ENCODE results near the gene GUCA2A.

DNA sequence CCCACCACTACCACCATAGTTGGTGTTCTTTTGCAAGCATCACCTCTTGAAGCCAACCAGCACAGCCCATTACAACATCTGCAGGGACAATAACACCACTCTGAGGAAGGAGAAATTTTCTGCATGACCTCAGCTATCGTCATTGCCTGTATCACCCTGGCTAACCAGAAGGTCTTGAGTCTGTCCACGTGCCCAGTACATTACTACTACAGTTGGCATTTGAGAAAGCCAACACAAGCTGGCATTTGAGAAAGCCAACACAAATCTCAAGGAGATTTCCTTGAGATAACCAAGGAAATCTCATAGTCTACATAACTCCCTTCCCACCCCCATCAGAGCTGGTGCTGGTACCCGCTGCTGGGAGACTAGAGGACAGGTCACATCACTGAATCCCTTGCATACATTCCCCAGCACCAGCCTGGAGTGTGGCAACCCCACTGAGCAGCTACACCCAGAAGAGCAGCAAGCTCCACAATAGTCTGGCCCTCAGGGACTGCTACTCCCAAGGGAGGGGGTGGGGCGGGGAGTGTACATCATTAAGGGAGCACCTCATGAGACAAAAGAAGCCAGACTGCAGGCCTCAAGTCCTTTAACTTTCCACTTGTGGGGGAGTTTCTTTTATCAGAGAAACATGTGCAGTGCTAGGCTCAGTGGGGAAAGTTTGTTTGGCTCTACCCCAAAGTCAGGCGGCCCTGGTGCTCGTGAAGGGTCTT, 46.0 kb upstream of the GUCA2A start:
- TF ChIP-seq POLR2A (IDR thresholded peaks at IDR 0.05) (no peak), EP300 (IDR thresholded peaks at IDR 0.05) (no peak), POLR2AphosphoS5 (IDR thresholded peaks at IDR 0.05) (no peak)
- TF ChIP-seq, protein P1, sequence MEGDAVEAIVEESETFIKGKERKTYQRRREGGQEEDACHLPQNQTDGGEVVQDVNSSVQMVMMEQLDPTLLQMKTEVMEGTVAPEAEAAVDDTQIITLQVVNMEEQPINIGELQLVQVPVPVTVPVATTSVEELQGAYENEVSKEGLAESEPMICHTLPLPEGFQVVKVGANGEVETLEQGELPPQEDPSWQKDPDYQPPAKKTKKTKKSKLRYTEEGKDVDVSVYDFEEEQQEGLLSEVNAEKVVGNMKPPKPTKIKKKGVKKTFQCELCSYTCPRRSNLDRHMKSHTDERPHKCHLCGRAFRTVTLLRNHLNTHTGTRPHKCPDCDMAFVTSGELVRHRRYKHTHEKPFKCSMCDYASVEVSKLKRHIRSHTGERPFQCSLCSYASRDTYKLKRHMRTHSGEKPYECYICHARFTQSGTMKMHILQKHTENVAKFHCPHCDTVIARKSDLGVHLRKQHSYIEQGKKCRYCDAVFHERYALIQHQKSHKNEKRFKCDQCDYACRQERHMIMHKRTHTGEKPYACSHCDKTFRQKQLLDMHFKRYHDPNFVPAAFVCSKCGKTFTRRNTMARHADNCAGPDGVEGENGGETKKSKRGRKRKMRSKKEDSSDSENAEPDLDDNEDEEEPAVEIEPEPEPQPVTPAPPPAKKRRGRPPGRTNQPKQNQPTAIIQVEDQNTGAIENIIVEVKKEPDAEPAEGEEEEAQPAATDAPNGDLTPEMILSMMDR (IDR thresholded peaks at IDR 0.05): no peak
